B cell (primary cell): Measurements from ENCODE around the gene ATP8B3. TPM values are rescaled to one million over a fixed set of nuclear protein-coding genes. Genes with fewer than 3 reads are reported as not detected.

Experiments
- ATAC-seq: fragments of 200-7000 bp; cut with Tn5 transposase; one replicate; pipeline ENCODE4 v1.10.0; 2021; ENCODE audit warnings: low read depth, mild to moderate bottlenecking, moderate number of reproducible peaks, moderate library complexity
- CTCF ChIA-PET: fragments of 350-600 bp; sonication (Branson Sonifier 250); formaldehyde crosslinking; loops from one replicate; lab custom pipeline; 2021; ENCODE audit warnings: antibody characterized with exemption, inconsistent platforms; lab: Charles Lee
- POLR2A ChIA-PET: fragments of 350-600 bp; sonication (Branson Sonifier 250); formaldehyde crosslinking; loops from one replicate; lab custom pipeline; 2021; ENCODE audit warnings: antibody characterized with exemption; lab: Charles Lee
- DNase-seq: peaks from one replicate; pipeline ENCODE4 v3.0.0; 2013
- H2AFZ ChIP-seq: 2 replicates; pipeline ENCODE4 v1.6.1; 2012; ENCODE audit warnings: mild to moderate bottlenecking, low read depth, low read length; ENCODE audit not compliant: insufficient read depth, poor library complexity, severe bottlenecking
- H3K27ac ChIP-seq, 2 donors: 1 replicate in 1 of 2; 2 replicates in 1 of 2; pipeline ENCODE4 v1.5.1; 2012 to 2013; ENCODE audit warnings: low read length in 2 of 2, mild to moderate bottlenecking in 2 of 2, moderate library complexity in 1 of 2
- H3K27me3 ChIP-seq, 4 experiments: fragments of 200-600 bp in 1 of 4; sonication (generic) in 1 of 4; replicated peaks in 1 of 4; 1 replicate in 2 of 4; 2 replicates in 2 of 4; pipeline versions ENCODE4 v1.6.1 to v1.7.0; 2013 to 2016; ENCODE audit warnings: low read length in 3 of 4, mild to moderate bottlenecking in 2 of 4, mixed read lengths in 1 of 4, moderate library complexity in 1 of 4; ENCODE audit not compliant: insufficient read depth in 4 of 4, control insufficient read depth in 3 of 4; ENCODE audit errors: control extremely low read depth in 1 of 4
- H3K36me3 ChIP-seq, 2 experiments: replicated peaks in 1 of 2; 1 replicate in 1 of 2; 2 replicates in 1 of 2; pipeline versions ENCODE4 v1.6.1 to v1.7.1; 2013; ENCODE audit warnings: low read length in 1 of 2; ENCODE audit not compliant: insufficient read depth in 2 of 2, control insufficient read depth in 1 of 2; ENCODE audit errors: control extremely low read depth in 1 of 2, extremely low read depth in 1 of 2
- H3K4me1 ChIP-seq, 2 donors: fragments of 200-600 bp in 1 of 2; sonication (generic) in 1 of 2; 1 replicate in 1 of 2; 2 replicates in 1 of 2; pipeline versions ENCODE4 v1.5.1 to v1.6.1; 2013 to 2017; ENCODE audit warnings: low read length in 2 of 2; ENCODE audit not compliant: control insufficient read depth in 2 of 2, insufficient read depth in 2 of 2
- H3K4me2 ChIP-seq: replicated peaks from 2 replicates; pipeline ENCODE3; 2012; ENCODE audit warnings: mild to moderate bottlenecking, low read depth, low read length; ENCODE audit not compliant: poor library complexity, severe bottlenecking
- H3K4me3 ChIP-seq, 5 experiments: fragments of 200-600 bp in 1 of 5; sonication (generic) in 1 of 5; 1 replicate in 3 of 5; 2 replicates in 2 of 5; pipeline versions ENCODE4 v1.5.1 to v1.7.0; 2011 to 2016; ENCODE audit warnings: low read length in 4 of 5, mild to moderate bottlenecking in 4 of 5, low read depth in 2 of 5, control low read depth in 1 of 5, moderate library complexity in 1 of 5; ENCODE audit not compliant: insufficient read depth in 1 of 5; ENCODE audit errors: control extremely low read depth in 1 of 5, extremely low read depth in 1 of 5
- H3K79me2 ChIP-seq: fragments of 200-600 bp; sonication (generic); one replicate; pipeline ENCODE4 v1.6.0; 2016; ENCODE audit warnings: low read length; ENCODE audit not compliant: control insufficient read depth, insufficient read depth
- H3K9ac ChIP-seq: fragments of 200-600 bp; sonication (generic); 2 replicates; pipeline ENCODE4 v1.6.1; 2017; ENCODE audit warnings: mild to moderate bottlenecking, low read length, moderate library complexity
- H3K9me3 ChIP-seq, 3 donors: one replicate each; pipeline versions ENCODE4 v1.6.1 to v1.7.1; 2013; ENCODE audit warnings: low read length in 2 of 3; ENCODE audit not compliant: control insufficient read depth in 2 of 3, insufficient read depth in 1 of 3; ENCODE audit errors: control extremely low read depth in 1 of 3
- H4K20me1 ChIP-seq: 2 replicates; pipeline ENCODE4 v1.6.0; 2012; ENCODE audit warnings: mild to moderate bottlenecking, low read length; ENCODE audit not compliant: insufficient read depth, control insufficient read depth, poor library complexity, severe bottlenecking
- H3K27ac Mint-ChIP-seq: one replicate; pipeline ENCODE4 v1.8.0; 2021; ENCODE audit warnings: mixed read lengths
- H3K27me3 Mint-ChIP-seq: one replicate; pipeline ENCODE4 v1.8.0; 2021; ENCODE audit warnings: mixed read lengths
- H3K4me1 Mint-ChIP-seq: one replicate; pipeline ENCODE4 v1.8.0; 2021; ENCODE audit warnings: mixed read lengths
- H3K4me3 Mint-ChIP-seq: one replicate; pipeline ENCODE4 v1.8.0; 2021; ENCODE audit warnings: mixed read lengths
- H3K9me3 Mint-ChIP-seq: one replicate; pipeline ENCODE4 v1.8.0; 2022; ENCODE audit warnings: mixed read lengths; ENCODE audit not compliant: insufficient read depth
- EZH2 ChIP-seq: IDR thresholded peaks from 2 replicates; pipeline ENCODE4 v1.6.1; 2012; ENCODE audit warnings: borderline replicate concordance, low read depth, mild to moderate bottlenecking, moderate library complexity, low read length; ENCODE audit not compliant: insufficient read depth, poor library complexity, severe bottlenecking
- WGBS: methylation state at CpG from one replicate; pipeline ENCODE4 v1.1.5; 2013; ENCODE audit warnings: missing lambda C conversion rate; ENCODE audit not compliant: insufficient coverage; 5-methylcytosine and 5-hydroxymethylcytosine counted together
- intact Hi-C: fragments of 100-400 bp; cut with micrococcal nuclease; formaldehyde crosslinking; loops from one replicate; pipeline ENCODE4 v1.10.0; 2022
- polyA plus RNA-seq: library from polyadenylated mRNA; depleted of rRNA; stranded (reverse); fragments of >200 nt; gene quantifications from 2 replicates; pipeline ENCODE4 v1.2.3, GENCODE V29; 2012
- total RNA-seq, 2 donors: library from RNA; stranded (reverse); fragments of 120-200 nt in 1 of 2; gene quantifications; 1 replicate in 1 of 2; 2 replicates in 1 of 2; pipeline versions ENCODE4 v1.2.3 to v1.2.4, GENCODE V29; 2013 to 2022
- TF ChIP-seq, protein P1 (sequence below): fragments of 200-600 bp; IDR thresholded peaks from one replicate; pipeline ENCODE4 v1.8.0; 2022; ENCODE audit warnings: antibody characterized with exemption, mild to moderate bottlenecking

The ATP8B3 gene
- total and polyA plus RNA-seq, 2 donors (not counting 1 experiment from before 2014, with no cell fraction given) = 0.89 to 5.1 TPM

DNA sequence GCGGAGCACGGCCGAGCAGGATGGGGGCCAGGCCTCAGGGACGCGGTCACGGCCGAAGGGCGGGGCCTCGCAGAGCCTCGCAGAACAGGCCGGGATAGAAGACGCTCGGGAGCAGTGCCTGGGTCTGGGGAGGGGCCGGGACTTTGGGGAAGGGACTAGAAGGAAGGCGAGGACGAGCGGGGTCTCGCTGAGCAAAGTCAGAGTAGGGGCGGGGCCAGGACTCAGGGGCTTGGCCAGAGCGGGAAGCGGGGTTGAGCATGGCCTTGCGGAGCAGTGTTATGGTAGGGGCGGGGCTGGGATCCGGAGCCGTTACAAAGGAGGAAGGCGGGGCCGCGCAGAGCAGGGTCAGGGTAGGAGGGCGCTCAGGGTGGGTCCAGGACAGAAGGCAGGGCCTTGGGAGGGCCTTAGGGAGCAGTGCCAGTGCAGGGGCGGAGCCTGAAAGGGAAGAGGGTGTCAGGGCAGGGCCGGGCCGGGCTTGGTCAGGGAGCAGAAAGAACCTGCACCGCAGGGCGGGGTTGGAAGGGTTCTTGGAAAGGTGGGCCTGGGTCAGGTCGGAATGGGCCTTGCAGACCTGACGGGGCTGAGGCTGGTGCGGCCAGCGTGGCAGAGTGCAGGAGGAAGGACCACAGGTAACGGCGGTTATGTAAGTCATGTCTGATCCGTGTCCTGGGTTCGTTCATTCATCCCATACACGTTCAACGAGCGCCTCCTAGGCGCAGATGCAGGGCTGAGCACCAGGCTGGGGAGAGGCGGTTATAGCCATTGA lies 533 bp upstream of the ATP8B3 start:
- Histone ChIP-seq H3K9me3 (peaks cover 0 to 5% (median 0%) of the 10 kb centered on the region in 3 donors), H4K20me1 (peaks cover 16% of the 10 kb centered on the region), H3K27me3 (no peaks in the 10 kb centered on the region), H3K79me2 (no peaks in the 10 kb centered on the region), H2AFZ (peak overlapping the region; percentile 98), H3K4me3 (peak overlapping the region; percentile 35 to 73 (median 61)), H3K9ac (peak overlapping the region; percentile 70), H3K4me1 (peaks cover 9 to 19% of the 10 kb centered on the region in 2 donors), H3K36me3 (peaks cover 0 to 20% of the 10 kb centered on the region in 2 experiments), H3K4me2 (peak overlapping the region; percentile 99), H3K27ac (peak overlapping the region in 1 of 2 donors; percentile 0)
- no peak for TF ChIP-seq EZH2
- TF ChIP-seq, protein P1, sequence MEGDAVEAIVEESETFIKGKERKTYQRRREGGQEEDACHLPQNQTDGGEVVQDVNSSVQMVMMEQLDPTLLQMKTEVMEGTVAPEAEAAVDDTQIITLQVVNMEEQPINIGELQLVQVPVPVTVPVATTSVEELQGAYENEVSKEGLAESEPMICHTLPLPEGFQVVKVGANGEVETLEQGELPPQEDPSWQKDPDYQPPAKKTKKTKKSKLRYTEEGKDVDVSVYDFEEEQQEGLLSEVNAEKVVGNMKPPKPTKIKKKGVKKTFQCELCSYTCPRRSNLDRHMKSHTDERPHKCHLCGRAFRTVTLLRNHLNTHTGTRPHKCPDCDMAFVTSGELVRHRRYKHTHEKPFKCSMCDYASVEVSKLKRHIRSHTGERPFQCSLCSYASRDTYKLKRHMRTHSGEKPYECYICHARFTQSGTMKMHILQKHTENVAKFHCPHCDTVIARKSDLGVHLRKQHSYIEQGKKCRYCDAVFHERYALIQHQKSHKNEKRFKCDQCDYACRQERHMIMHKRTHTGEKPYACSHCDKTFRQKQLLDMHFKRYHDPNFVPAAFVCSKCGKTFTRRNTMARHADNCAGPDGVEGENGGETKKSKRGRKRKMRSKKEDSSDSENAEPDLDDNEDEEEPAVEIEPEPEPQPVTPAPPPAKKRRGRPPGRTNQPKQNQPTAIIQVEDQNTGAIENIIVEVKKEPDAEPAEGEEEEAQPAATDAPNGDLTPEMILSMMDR = peak; percentile 68
- DNase-seq (peak; percentile 93), ATAC-seq (peak; percentile 79)
- H3K27me3 Mint-ChIP-seq = no peaks in the 10 kb centered on the region
- H3K27ac Mint-ChIP-seq = peak overlapping the region; percentile 87
- ChIA-PET POLR2A (no interaction called here), CTCF (interaction anchor here (1.3 to 2.0 kb wide), 3 partner anchors 13 to 322 kb away, joined by 3 to 7 read pairs (median 5); partner anchors contain the start of genes PCSK4 and REEP6)
- H3K4me3 Mint-ChIP-seq = peak overlapping the region; percentile 97
- WGBS = under 1% methylated on average over 44 of the region's 47 CpGs
- intact Hi-C loops = loop anchor here (1.0 to 5.0 kb wide), 4 partner anchors 36 to 615 kb away; partner anchors contain the start of genes MEX3D, PCSK4, REXO1 and TIMM13
- H3K9me3 Mint-ChIP-seq = no peaks in the 10 kb centered on the region
- H3K4me1 Mint-ChIP-seq = peaks cover 12% of the 10 kb centered on the region
